ENCODE results near the gene SORD. TPM values are rescaled to one million over a fixed set of nuclear protein-coding genes. Genes with fewer than 3 reads are reported as not detected.

SORD gene
- total RNA-seq, 1 experiment from 2014 or later = 27.7 TPM

DNA sequence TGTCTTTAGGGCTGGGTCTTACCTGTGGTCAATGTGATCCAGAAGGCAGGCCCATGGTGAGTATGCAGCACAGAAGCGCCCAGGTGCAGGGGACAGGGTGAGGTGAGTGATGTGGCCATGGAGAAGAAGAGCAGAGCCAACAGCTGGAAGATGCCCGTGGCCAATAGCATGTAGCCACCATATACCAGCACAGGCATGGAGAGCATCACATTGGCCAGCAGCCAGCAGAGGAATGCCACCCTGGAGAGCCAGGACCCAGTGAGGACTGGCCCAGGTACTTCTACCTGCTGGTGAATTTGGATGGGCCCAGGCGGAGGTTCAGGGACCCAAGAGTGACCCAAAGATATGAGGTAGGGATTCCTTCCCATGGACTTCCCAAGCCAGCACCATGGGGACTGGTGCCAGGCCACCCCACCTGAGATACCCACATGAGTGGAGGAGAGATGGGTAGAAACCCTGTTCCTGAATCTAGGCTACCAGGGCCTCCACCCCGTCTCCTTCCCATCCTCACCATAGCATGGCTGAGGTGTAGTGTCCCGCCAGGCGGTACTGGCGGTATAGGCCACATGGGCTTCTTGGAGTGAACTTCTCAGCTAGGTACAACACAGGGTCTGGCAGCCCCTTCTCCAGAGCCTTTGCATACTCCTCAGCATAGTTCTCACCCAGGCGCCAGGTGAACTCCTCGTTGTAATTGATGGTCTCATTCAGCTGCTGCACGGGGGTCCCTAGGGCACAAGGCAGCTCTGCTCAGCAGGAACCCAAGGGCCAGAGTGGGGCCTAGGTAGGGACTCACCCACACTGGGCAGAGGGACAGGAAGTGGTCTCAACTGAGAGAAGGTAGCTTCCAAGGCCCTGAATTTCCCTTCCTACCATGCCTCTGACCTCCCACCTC lies 97.3 kb downstream of the SORD start:
- no peak overlapping the region for H3K4me3 Mint-ChIP-seq (ENCODE audit: unreplicated experiment)
- peaks cover 7% of the 10 kb centered on the region for H3K4me1 Mint-ChIP-seq (ENCODE audit: insufficient read depth, unreplicated experiment)
- TF ChIP-seq, protein P1, sequence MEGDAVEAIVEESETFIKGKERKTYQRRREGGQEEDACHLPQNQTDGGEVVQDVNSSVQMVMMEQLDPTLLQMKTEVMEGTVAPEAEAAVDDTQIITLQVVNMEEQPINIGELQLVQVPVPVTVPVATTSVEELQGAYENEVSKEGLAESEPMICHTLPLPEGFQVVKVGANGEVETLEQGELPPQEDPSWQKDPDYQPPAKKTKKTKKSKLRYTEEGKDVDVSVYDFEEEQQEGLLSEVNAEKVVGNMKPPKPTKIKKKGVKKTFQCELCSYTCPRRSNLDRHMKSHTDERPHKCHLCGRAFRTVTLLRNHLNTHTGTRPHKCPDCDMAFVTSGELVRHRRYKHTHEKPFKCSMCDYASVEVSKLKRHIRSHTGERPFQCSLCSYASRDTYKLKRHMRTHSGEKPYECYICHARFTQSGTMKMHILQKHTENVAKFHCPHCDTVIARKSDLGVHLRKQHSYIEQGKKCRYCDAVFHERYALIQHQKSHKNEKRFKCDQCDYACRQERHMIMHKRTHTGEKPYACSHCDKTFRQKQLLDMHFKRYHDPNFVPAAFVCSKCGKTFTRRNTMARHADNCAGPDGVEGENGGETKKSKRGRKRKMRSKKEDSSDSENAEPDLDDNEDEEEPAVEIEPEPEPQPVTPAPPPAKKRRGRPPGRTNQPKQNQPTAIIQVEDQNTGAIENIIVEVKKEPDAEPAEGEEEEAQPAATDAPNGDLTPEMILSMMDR (IDR thresholded peaks at IDR 0.05; ENCODE audit: unreplicated experiment) = no peak
- H3K36me3 Mint-ChIP-seq (ENCODE audit: insufficient read depth, unreplicated experiment) = no peaks in the 10 kb centered on the region
- no peak overlapping the region for H3K27ac Mint-ChIP-seq (ENCODE audit: low read depth, unreplicated experiment)
- ChIA-PET CTCF (interaction anchor here (0.5 to 4.2 kb wide), 7 partner anchors 10 to 293 kb away, joined by 3 to 43 read pairs (median 5); partner anchors contain the start of genes DUOX1 and DUOXA1), POLR2A (no interaction called here)
- intact Hi-C loops (cut with micrococcal nuclease) = no loop called here
- H3K9me3 Mint-ChIP-seq (ENCODE audit: unreplicated experiment) = no peaks in the 10 kb centered on the region
- DNase-seq (ENCODE audit: unreplicated experiment) = no peak
- BruUV-seq (replicated peaks) = no TSS peak
- peaks cover 13% of the 10 kb centered on the region for H3K27me3 Mint-ChIP-seq (ENCODE audit: insufficient read depth, unreplicated experiment)

DNA sequence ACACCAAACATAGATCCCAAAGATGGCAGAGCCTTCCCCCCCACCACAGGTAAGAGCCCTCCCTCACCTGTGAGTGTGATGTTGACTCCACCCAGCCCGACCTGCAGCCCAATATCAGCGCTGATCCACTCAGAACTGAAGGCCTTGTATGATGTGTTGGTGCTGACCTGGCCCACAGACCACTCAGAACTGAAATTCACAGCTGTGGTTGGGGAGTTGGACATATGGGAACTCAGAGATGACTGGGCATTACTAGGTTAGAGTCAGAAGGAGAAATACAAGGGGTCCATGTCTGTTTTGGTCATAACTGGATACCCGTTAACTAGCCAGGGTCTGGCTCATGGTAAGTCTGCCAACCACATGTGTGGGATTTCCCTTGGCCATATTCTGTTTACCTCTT lies 98.0 kb downstream of the SORD start:
- CTCF ChIA-PET = interaction anchor here (0.6 to 4.2 kb wide), 7 partner anchors 9 to 278 kb away, joined by 3 to 43 read pairs (median 5); partner anchors contain the start of genes DUOX1 and DUOXA1
- TF ChIP-seq, protein P1 (IDR thresholded peaks at IDR 0.05; ENCODE audit: unreplicated experiment) = no peak

DNA sequence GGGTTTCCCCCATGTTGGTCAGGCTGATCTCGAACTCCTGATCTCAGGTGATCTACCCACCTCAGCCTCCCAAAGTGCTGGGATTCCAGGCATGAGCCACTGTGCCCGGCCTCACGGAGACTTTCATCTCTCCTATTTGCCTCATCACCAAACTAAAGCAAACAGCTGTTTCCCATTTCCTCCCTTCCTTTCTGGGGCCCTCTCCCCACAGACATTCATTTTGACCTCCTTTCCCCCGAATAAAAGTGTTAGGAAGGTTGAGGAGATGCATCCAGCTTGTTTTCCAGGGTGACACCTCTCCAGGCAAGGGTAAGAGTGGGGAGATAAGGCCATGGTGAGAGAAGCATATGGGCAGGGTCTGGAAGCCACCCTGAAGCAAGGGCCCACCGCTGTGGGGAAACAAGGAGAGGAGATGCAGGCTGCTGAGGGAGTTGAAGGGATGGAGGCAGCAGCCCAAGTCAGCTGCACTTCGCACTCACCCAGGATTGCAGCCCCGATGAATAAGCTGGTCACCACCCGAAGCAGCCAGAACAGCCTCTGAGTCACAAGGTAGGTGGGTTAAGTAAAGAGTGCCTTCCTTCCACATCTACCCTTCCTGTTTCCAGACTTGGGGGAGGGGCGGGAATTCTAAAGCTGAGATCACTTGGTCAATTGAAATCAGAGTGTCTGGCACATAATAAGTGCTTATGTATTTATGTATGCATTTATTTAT lies 98.9 kb downstream of the SORD start:
- no peaks in the 10 kb centered on the region for H3K9me3 Mint-ChIP-seq (ENCODE audit: unreplicated experiment)
- H3K4me1 Mint-ChIP-seq (ENCODE audit: insufficient read depth, unreplicated experiment) = peaks cover 7% of the 10 kb centered on the region
- ChIA-PET POLR2A (no interaction called here), CTCF (interaction anchor here (0.6 to 4.2 kb wide), 9 partner anchors 8 to 277 kb away, joined by 3 to 43 read pairs (median 6); partner anchors contain the start of genes DUOX1 and DUOXA1)
- TF ChIP-seq, protein P1 (IDR thresholded peaks at IDR 0.05; ENCODE audit: unreplicated experiment) = no peak
- H3K27me3 Mint-ChIP-seq (ENCODE audit: insufficient read depth, unreplicated experiment) = peaks cover 21% of the 10 kb centered on the region
- peak; percentile 72 for DNase-seq (ENCODE audit: unreplicated experiment)
- intact Hi-C loops (cut with micrococcal nuclease) = no loop called here
- no peak overlapping the region for H3K27ac Mint-ChIP-seq (ENCODE audit: low read depth, unreplicated experiment)
- H3K4me3 Mint-ChIP-seq (ENCODE audit: unreplicated experiment) = no peak overlapping the region
- no peaks in the 10 kb centered on the region for H3K36me3 Mint-ChIP-seq (ENCODE audit: insufficient read depth, unreplicated experiment)
- no TSS peak for BruUV-seq (replicated peaks)

More for the DNA sequence above, 98.0 kb downstream of the SORD start:
- POLR2A ChIA-PET = no interaction called here
- Mint-ChIP-seq H3K4me1 (ENCODE audit: insufficient read depth, unreplicated experiment) (peaks cover 7% of the 10 kb centered on the region), H3K4me3 (ENCODE audit: unreplicated experiment) (no peak overlapping the region), H3K9me3 (ENCODE audit: unreplicated experiment) (no peaks in the 10 kb centered on the region), H3K36me3 (ENCODE audit: insufficient read depth, unreplicated experiment) (no peaks in the 10 kb centered on the region), H3K27ac (ENCODE audit: low read depth, unreplicated experiment) (no peak overlapping the region), H3K27me3 (ENCODE audit: insufficient read depth, unreplicated experiment) (peaks cover 15% of the 10 kb centered on the region)
- DNase-seq (ENCODE audit: unreplicated experiment) = no peak
- intact Hi-C loops (cut with micrococcal nuclease) = no loop called here
- BruUV-seq (replicated peaks) = no TSS peak

DNA sequence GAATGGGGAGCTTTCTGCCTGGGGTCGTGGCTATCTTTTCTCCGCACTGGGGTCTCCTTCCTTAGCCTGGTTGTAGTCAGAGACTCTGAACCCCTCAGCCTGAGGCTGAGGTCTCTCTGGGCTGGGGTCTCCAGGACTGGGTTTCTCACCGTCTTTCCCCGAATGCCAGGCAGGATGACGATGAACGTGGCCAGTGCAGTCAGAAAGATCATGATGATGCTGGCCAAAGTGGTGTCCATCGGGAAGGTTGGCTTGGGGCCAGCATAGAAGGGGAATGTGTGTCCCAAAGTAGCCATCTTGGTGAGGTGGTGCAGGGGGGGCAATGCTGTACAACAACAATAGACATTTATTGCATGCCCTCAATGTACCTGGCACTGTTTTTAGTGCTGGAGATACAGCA lies 99.7 kb downstream of the SORD start:
- intact Hi-C loops (cut with micrococcal nuclease) = no loop called here
- Mint-ChIP-seq H3K9me3 (ENCODE audit: unreplicated experiment) (no peaks in the 10 kb centered on the region), H3K27me3 (ENCODE audit: insufficient read depth, unreplicated experiment) (peaks cover 21% of the 10 kb centered on the region), H3K27ac (ENCODE audit: low read depth, unreplicated experiment) (no peak overlapping the region), H3K4me3 (ENCODE audit: unreplicated experiment) (no peak overlapping the region), H3K4me1 (ENCODE audit: insufficient read depth, unreplicated experiment) (peaks cover 7% of the 10 kb centered on the region), H3K36me3 (ENCODE audit: insufficient read depth, unreplicated experiment) (no peaks in the 10 kb centered on the region)
- POLR2A ChIA-PET = no interaction called here
- no peak for DNase-seq (ENCODE audit: unreplicated experiment)
- no TSS peak for BruUV-seq (replicated peaks)
- CTCF ChIA-PET = interaction anchor here (2.4 to 6.5 kb wide), 3 partner anchors 23 to 82 kb away, joined by 7 to 93 read pairs (median 13); no protein-coding TSS in a partner anchor
- TF ChIP-seq, protein P1 (IDR thresholded peaks at IDR 0.05; ENCODE audit: unreplicated experiment) = no peak

Measured in MCF 10A (cell line).